Uterus (tissue), 4 donors: ENCODE results near the gene KCTD1. TPM values are rescaled to one million over a fixed set of nuclear protein-coding genes. Genes with fewer than 3 reads are reported as not detected.

ENCODE experiments used
- DNase-seq, 2 donors: peaks; one replicate each; pipeline ENCODE4 v3.0.0-alpha.2; 2019 to 2020
- H3K27ac ChIP-seq, 2 donors: fragments of 200-600 bp; sonication (generic); 1 replicate in 1 of 2; 2 replicates in 1 of 2; pipeline ENCODE4 v1.5.1; 2016 to 2018
- H3K27me3 ChIP-seq, 2 donors: fragments of 200-600 bp; sonication (generic); one replicate each; pipeline ENCODE4 v1.5.1; 2018 to 2019; ENCODE audit warnings: control low read depth in 1 of 2
- H3K36me3 ChIP-seq, 2 donors: fragments of 200-600 bp; sonication (generic); one replicate each; pipeline ENCODE4 v1.5.1; 2019; ENCODE audit warnings: control low read depth in 1 of 2
- H3K4me1 ChIP-seq, 2 donors: fragments of 200-600 bp; sonication (generic); one replicate each; pipeline ENCODE4 v1.5.1; 2018 to 2019; ENCODE audit warnings: control low read depth in 1 of 2
- H3K4me3 ChIP-seq, 2 donors: fragments of 200-600 bp; sonication (generic); 1 replicate in 1 of 2; 2 replicates in 1 of 2; pipeline ENCODE4 v1.5.1; 2018 to 2019; ENCODE audit warnings: mild to moderate bottlenecking in 1 of 2
- H3K9me3 ChIP-seq, 2 donors: fragments of 200-600 bp; sonication (generic); one replicate each; pipeline ENCODE4 v1.5.1; 2019; ENCODE audit warnings: control low read depth in 1 of 2
- POLR2A ChIP-seq, 2 donors: fragments of 450-650 bp; IDR thresholded peaks; one replicate each; pipeline ENCODE4 v1.6.1; 2016; ENCODE audit warnings: antibody characterized with exemption in 2 of 2, mild to moderate bottlenecking in 1 of 2, moderate library complexity in 1 of 2
- intact Hi-C: fragments of 100-400 bp; cut with DNase I; formaldehyde crosslinking; loops from one replicate; pipeline ENCODE4 v1.15.1; 2023; ENCODE audit warnings: low total_unique reads
- total RNA-seq, 4 donors: library from RNA; depleted of rRNA in 3 of 4; stranded (reverse); fragments of >200 nt in 3 of 4; gene quantifications; one replicate each; pipeline versions ENCODE4 v1.1.0 to v1.2.4, GENCODE V29; 2014 to 2023
- TF ChIP-seq, protein P1 (sequence below), 4 experiments: fragments of 200-600 bp in 2 of 4; fragments of 450-650 bp in 2 of 4; sonication (generic) in 2 of 4; IDR thresholded peaks; one replicate each; pipeline ENCODE4 v1.5.1; 2016 to 2019; ENCODE audit warnings: antibody characterized with exemption in 4 of 4, mild to moderate bottlenecking in 2 of 4, moderate library complexity in 1 of 4
- donor health status: DM: yes; HTN: yes; CAD: no.

KCTD1 gene
- total RNA-seq, 4 donors from 2014 or later: 1.2 to 41.3 (median 11.7) TPM

DNA sequence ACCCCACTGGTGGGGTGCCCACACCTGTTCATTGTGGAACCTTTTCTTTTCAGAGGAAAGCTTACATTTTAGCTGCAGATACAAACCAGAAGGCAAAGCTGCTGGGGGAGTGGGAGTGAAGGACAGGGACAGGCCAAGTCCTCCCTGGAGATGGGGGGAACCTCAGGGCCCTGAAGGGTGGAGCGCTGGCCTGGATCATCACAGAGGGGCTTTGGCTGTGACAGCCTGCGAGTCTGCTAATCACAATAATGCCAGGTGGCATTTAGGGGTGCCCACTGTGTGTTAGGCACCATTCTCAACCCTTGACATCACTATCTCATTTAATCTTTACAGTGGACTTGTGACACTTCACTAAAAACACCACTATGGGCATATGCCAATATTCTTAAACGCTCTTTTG, 27.4 kb downstream of the KCTD1 start:
- TF ChIP-seq POLR2A (IDR thresholded peaks at IDR 0.05): no peak
- TF ChIP-seq, protein P1, sequence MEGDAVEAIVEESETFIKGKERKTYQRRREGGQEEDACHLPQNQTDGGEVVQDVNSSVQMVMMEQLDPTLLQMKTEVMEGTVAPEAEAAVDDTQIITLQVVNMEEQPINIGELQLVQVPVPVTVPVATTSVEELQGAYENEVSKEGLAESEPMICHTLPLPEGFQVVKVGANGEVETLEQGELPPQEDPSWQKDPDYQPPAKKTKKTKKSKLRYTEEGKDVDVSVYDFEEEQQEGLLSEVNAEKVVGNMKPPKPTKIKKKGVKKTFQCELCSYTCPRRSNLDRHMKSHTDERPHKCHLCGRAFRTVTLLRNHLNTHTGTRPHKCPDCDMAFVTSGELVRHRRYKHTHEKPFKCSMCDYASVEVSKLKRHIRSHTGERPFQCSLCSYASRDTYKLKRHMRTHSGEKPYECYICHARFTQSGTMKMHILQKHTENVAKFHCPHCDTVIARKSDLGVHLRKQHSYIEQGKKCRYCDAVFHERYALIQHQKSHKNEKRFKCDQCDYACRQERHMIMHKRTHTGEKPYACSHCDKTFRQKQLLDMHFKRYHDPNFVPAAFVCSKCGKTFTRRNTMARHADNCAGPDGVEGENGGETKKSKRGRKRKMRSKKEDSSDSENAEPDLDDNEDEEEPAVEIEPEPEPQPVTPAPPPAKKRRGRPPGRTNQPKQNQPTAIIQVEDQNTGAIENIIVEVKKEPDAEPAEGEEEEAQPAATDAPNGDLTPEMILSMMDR (IDR thresholded peaks at IDR 0.05): no peak
- no peaks in the 10 kb centered on the region for H3K9me3 ChIP-seq
- H3K27ac ChIP-seq: no peak overlapping the region
- no peaks in the 10 kb centered on the region for H3K36me3 ChIP-seq
- H3K27me3 ChIP-seq: no peaks in the 10 kb centered on the region
- intact Hi-C loops: no loop called here
- no peaks in the 10 kb centered on the region for H3K4me1 ChIP-seq
- no peak for DNase-seq
- H3K4me3 ChIP-seq: no peak overlapping the region

DNA sequence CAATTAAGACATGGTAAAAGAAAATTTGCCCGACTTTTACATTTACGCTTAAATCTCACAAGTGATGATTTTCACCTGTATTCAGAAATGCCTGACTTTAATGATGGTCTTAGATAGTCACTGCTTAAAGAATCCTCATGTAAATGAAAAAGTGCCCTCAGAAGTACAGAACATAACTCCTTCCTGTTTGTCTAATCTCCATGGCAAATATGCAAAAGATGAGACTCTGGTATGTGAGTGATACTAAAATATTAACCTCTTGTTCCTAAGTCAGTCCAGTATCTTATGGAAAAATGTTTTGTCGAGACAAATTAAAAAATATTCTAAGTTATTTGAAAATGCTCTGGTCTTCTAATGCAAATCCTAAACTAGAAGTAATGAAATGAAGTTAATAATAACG, 29.2 kb downstream of the KCTD1 start:
- intact Hi-C loops: no loop called here
- no peaks in the 10 kb centered on the region for H3K36me3 ChIP-seq
- H3K4me3 ChIP-seq: no peak overlapping the region
- H3K9me3 ChIP-seq: no peaks in the 10 kb centered on the region
- H3K4me1 ChIP-seq: no peaks in the 10 kb centered on the region
- H3K27me3 ChIP-seq: no peaks in the 10 kb centered on the region
- no peak overlapping the region for H3K27ac ChIP-seq
- TF ChIP-seq, protein P1 (IDR thresholded peaks at IDR 0.05): no peak
- TF ChIP-seq POLR2A (IDR thresholded peaks at IDR 0.05): no peak
- no peak for DNase-seq

DNA sequence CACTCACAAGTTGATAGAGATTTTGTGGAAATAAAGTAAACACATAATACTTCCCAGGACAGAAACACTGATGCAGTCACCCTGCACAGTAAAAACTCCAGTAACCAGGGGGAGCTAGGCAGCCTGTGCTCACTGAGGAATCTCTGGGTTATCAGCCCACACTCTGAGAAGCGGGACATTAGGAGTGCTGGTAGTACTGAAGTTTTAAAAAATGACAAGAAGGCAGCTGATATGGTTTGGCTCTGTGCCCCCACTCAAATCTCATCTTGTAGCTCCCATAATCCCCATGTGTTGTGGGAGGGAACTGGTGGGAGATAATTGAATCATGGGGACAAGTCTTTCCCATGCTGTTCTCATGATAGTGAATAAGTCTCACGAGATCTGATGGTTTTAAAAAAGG, 31.4 kb downstream of the KCTD1 start:
- no peak overlapping the region for H3K4me3 ChIP-seq
- DNase-seq: no peak
- intact Hi-C loops: no loop called here
- H3K9me3 ChIP-seq: no peaks in the 10 kb centered on the region
- H3K27me3 ChIP-seq: no peaks in the 10 kb centered on the region
- no peaks in the 10 kb centered on the region for H3K4me1 ChIP-seq
- H3K27ac ChIP-seq: no peak overlapping the region
- no peak for TF ChIP-seq POLR2A (IDR thresholded peaks at IDR 0.05)
- TF ChIP-seq, protein P1 (IDR thresholded peaks at IDR 0.05): no peak
- no peaks in the 10 kb centered on the region for H3K36me3 ChIP-seq

- Histone ChIP-seq H3K4me3 (no peak overlapping the region), H3K36me3 (no peaks in the 10 kb centered on the region), H3K27ac (no peak overlapping the region), H3K27me3 (no peaks in the 10 kb centered on the region), H3K4me1 (no peaks in the 10 kb centered on the region), H3K9me3 (no peaks in the 10 kb centered on the region)
- no peak for DNase-seq
- TF ChIP-seq, protein P1 (IDR thresholded peaks at IDR 0.05): no peak
- no peak for TF ChIP-seq POLR2A (IDR thresholded peaks at IDR 0.05)
- intact Hi-C loops: no loop called here
Observed at GRCh38 chr18:26515643-26516487, 32.5 kb downstream of the KCTD1 start.

DNA sequence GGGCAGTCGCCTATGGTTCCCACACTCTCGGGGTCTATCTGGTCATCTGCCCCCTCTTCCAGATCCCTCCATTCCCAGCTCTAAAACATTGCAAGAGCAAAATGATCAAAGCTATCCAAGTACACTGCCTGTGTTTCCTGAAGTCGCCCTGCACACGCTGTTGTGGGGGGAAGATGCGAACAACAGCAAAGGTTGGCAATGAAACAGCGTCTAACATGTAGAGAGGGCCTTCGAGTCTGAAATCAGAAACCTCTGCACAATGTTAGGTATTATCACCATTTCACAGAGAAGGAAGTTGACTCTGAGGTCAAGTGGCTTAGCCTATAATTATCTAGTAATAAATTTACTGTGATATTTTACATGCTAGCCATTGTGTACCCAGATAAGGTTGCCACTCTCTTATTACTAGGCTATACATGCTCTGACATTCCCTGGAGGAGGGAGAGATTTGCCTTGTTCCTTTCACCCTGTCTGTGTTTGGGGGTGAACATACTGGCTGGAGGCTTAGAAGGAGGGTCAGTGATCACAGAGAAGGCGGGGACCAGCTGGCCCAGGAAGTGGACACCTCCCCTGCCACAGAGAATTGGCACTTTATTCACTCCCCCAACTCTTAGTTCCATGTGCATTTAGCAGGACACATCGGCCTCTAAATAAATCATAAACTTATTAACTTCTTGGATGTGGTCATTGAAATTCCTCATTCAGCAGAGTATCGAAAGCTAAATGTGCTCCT, 36.8 kb downstream of the KCTD1 start:
- Histone ChIP-seq H3K9me3 (no peaks in the 10 kb centered on the region), H3K27ac (no peak overlapping the region), H3K36me3 (no peaks in the 10 kb centered on the region), H3K4me3 (no peak overlapping the region), H3K27me3 (no peaks in the 10 kb centered on the region), H3K4me1 (no peaks in the 10 kb centered on the region)
- no peak for DNase-seq
- intact Hi-C loops: no loop called here
- TF ChIP-seq, protein P1 (IDR thresholded peaks at IDR 0.05): no peak
